Pancreas (tissue), 10 donors: ENCODE data around the gene AADAC. TPM values are rescaled to one million over a fixed set of nuclear protein-coding genes. Genes with fewer than 3 reads are reported as not detected.
"Not testable (repeated sequence)": the region's sequence is repeated elsewhere in the genome, so short reads cannot be mapped to it uniquely, and the experiment has no call there.

Experiments
- ATAC-seq, 4 donors: fragments of 200-7000 bp; cut with Tn5 transposase; one replicate each; pipeline versions ENCODE4 v1.8.0 to v1.9.1; 2020; ENCODE audit warnings: mild to moderate bottlenecking in 4 of 4, moderate library complexity in 4 of 4
- DNase-seq, 6 donors: peaks; one replicate each; pipeline ENCODE4 v3.0.0-alpha.2; 2020
- FAIRE-seq: peaks from 2 replicates; lab custom pipeline; 2012; peaks lifted over from hg19 to GRCh38; lab: Jason Lieb, UNC
- H3K27ac ChIP-seq, 4 donors: fragments of 200-600 bp; sonication (generic); 1 replicate in 3 of 4; 2 replicates in 1 of 4; pipeline versions ENCODE4 v1.5.0 to v1.8.0; 2020
- H3K27me3 ChIP-seq, 4 donors: fragments of 200-600 bp; one replicate each; pipeline ENCODE4 v1.8.0; 2021
- H3K36me3 ChIP-seq, 3 donors: fragments of 200-600 bp; sonication (generic) in 1 of 3; one replicate each; pipeline versions ENCODE4 v1.5.0 to v1.8.0; 2020 to 2021
- H3K4me1 ChIP-seq, 3 donors: fragments of 200-600 bp; one replicate each; pipeline ENCODE4 v1.8.0; 2021
- H3K4me3 ChIP-seq, 4 donors: fragments of 200-600 bp; sonication (generic) in 2 of 4; one replicate each; pipeline versions ENCODE4 v1.5.0 to v1.8.0; 2020 to 2021
- H3K9me3 ChIP-seq, 4 donors: fragments of 200-600 bp; one replicate each; pipeline ENCODE4 v1.8.0; 2021
- CTCF ChIP-seq, 4 donors: fragments of 200-600 bp; sonication (generic) in 3 of 4; IDR thresholded peaks; one replicate each; pipeline versions ENCODE4 v1.5.0 to v1.8.0; 2021; ENCODE audit warnings: antibody characterized with exemption in 4 of 4
- WGBS, 2 donors: extraction: QIAGEN DNeasy Blood & Tissue Kit; methylation state at CpG; one replicate each; pipeline ENCODE4 v1.1.7; 2013; 5-methylcytosine and 5-hydroxymethylcytosine counted together
- intact Hi-C, 3 donors: fragments of 100-400 bp; cut with DNase I; formaldehyde crosslinking; loops; one replicate each; pipeline versions ENCODE4 v1.11.1 to v1.14.2; 2022
- polyA plus RNA-seq, 2 donors: library from polyadenylated mRNA; stranded (reverse); fragments of 200-250 nt; gene quantifications; one replicate each; pipeline ENCODE4 v1.2.3, GENCODE V29; 2013
- total RNA-seq, 6 donors: library from RNA; stranded (reverse); fragmentation: NEBNext Ultra II Directional in 4 of 6; extraction: Animal tissue kit (Norgen Biotek cat#: 25700) in 4 of 6; gene quantifications; one replicate each; pipeline versions ENCODE4 v1.2.1 to v1.2.4, GENCODE V29; 2021 to 2023
- donor health status: healthy with polysubstance abuse.
- donor health status: DM: no; HTN: no; CAD: no; lungs with moderate emphysema.
- donor health status: DM: no; HTN: no; CAD: no.
- donor health status: control.
- donor health status: control.
- donor health status: Bipolar disorder and iron deficiency.
- donor health status: DM: yes; HTN: yes; CAD: no.
- donor health status: DM: no; HTN: no; CAD: no.
- donor health status: DM: no; HTN: no; CAD: no.
- donor health status: DM: yes; HTN: yes; CAD: no.

The AADAC gene
- total and polyA plus RNA-seq, 8 donors: 2.7 to 83.7 (median 19.9) TPM

GRCh38 chr3:151873398-151873797 lies 59.5 kb downstream of the AADAC start, which contains the start of gene SUCNR1:
Gene SUCNR1, plus strand, starts transcription at chr3:151873643. Its CDS starts 6,250 bp downstream, at chr3:151879893.
- ATAC-seq: no peak
- DNase-seq: no peak
- no peak for FAIRE-seq
- Histone ChIP-seq H3K4me3 (no peak within 1 kb of the TSS), H3K4me1 (peaks cover 0 to 8% (median 0%) of the 10 kb centered on the region in 3 donors), H3K27me3 (peaks cover 0 to 4% (median 0%) of the 10 kb centered on the region in 4 donors), H3K9me3 (no peaks in the 10 kb centered on the region), H3K36me3 (no peaks in the 10 kb centered on the region), H3K27ac (no peak within 1 kb of the TSS)
- intact Hi-C loops: no loop called here
- TF ChIP-seq CTCF (IDR thresholded peaks at IDR 0.05): no peak

- 91 to 94% methylated on average over 5 of the region's 5 CpGs for WGBS, 2 donors
- H3K4me3 ChIP-seq, ATAC-seq, H3K4me1 ChIP-seq, H3K9me3 ChIP-seq, H3K27me3 ChIP-seq, intact Hi-C loops, FAIRE-seq, DNase-seq, H3K36me3 ChIP-seq, H3K27ac ChIP-seq: not testable (repeated sequence)
Observed at GRCh38 chr3:151874079-151874478, 60.2 kb downstream of the AADAC start.

GRCh38 chr3:151875759-151876158 lies 61.8 kb downstream of the AADAC start:
- peak in 3 of 4 donors; percentile 37 to 47 (median 38) for ATAC-seq
- Histone ChIP-seq H3K27me3 (peaks cover 0 to 4% (median 0%) of the 10 kb centered on the region in 4 donors), H3K4me3 (no peak overlapping the region), H3K9me3 (no peaks in the 10 kb centered on the region), H3K36me3 (no peaks in the 10 kb centered on the region), H3K4me1 (no peaks in the 10 kb centered on the region), H3K27ac (no peak overlapping the region)
- FAIRE-seq: no peak
- DNase-seq: no peak
- TF ChIP-seq CTCF (IDR thresholded peaks at IDR 0.05): no peak
- 49 to 52% methylated on average over 3 of the region's 3 CpGs for WGBS, 2 donors
- intact Hi-C loops: no loop called here

- Histone ChIP-seq H3K27me3 (peaks cover 0 to 4% (median 0%) of the 10 kb centered on the region in 4 donors), H3K27ac (no peak overlapping the region), H3K36me3 (no peaks in the 10 kb centered on the region), H3K4me3 (no peak overlapping the region), H3K4me1 (no peaks in the 10 kb centered on the region), H3K9me3 (no peaks in the 10 kb centered on the region)
- intact Hi-C loops: no loop called here
- DNase-seq (no peak), ATAC-seq (no peak), FAIRE-seq (no peak)
- TF ChIP-seq CTCF (IDR thresholded peaks at IDR 0.05): no peak
- 74 to 79% methylated on average over 2 of the region's 2 CpGs for WGBS, 2 donors
Observed at GRCh38 chr3:151877269-151877668, 63.4 kb downstream of the AADAC start.

Other genes with a start within 250 kb of the AADAC start
- gene AADACL2, start 80.2 kb upstream of the AADAC start, total RNA-seq: not detected
- gene AADACL2, start 80.2 kb upstream of the AADAC start, polyA plus RNA-seq: not detected
- gene SUCNR1, start 59.5 kb downstream of the AADAC start, total RNA-seq: under 1 TPM in 5 of 6 donors, not detected in 1; 0.08 to 0.23 (median 0.16) TPM
- under 1 TPM; 0.02 to 0.04 TPM for gene SUCNR1, start 59.5 kb downstream of the AADAC start, polyA plus RNA-seq